ENCODE measurements around the gene TMEM156. TPM values are rescaled to one million over a fixed set of nuclear protein-coding genes. Genes with fewer than 3 reads are reported as not detected.
"Not testable (repeated sequence)": the region's sequence is repeated elsewhere in the genome, so short reads cannot be mapped to it uniquely, and the experiment has no call there.

Gene TMEM156
- total RNA-seq, 2 donors from 2014 or later = 25.6 to 30.2 TPM

DNA sequence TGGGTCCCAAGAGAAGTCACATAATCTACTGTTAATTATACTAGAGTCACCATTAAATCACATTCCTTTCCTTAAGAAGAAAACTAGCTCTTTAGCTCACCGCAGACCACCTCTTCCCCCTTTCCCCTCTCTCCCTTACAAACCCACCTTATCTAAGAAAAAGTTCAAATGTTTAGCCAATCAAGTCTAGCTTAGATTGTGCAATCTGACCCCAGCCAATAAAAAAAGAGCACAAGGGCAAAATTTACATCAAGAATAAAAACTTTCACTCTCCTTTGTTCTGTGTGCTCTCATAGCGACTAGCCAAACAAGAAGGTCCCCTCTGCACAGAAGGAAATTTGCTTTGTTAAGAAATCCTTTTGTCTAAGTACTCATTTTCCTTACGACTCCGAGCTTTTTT lies 76.3 kb downstream of the TMEM156 start:
- H3K4me3 Mint-ChIP-seq = no peak overlapping the region
- H3K4me1 Mint-ChIP-seq = peaks cover 4% of the 10 kb centered on the region
- H3K27ac Mint-ChIP-seq = no peak overlapping the region

DNA sequence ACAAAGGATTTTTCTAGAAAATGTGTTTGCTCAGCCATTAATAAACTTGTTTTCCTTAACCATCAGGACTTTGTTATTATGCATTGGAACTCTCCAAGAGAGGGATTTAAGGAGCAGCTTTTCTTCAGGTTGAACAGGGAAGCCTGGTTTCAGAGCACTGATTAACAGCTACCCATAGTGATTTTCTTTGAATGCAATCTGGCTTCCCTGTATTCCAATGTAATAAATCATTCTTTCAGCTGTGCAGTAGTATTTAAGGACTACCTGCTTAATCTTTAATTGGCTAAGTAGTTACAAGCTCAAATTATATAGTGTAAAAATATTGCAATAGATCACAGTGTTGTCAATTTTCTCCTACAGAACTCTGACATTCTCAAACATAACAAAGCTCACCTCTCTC lies 77.5 kb downstream of the TMEM156 start:
- Mint-ChIP-seq H3K27ac (no peak overlapping the region), H3K4me3 (no peak overlapping the region), H3K27me3 (no peaks in the 10 kb centered on the region), H3K4me1 (peaks cover 12% of the 10 kb centered on the region), H3K36me3 (ENCODE audit: low read depth) (peaks cover 2% of the 10 kb centered on the region)
- DNase-seq = no peak
- ATAC-seq = no peak
- peaks cover 4% of the 10 kb centered on the region for H3K9me3 ChIP-seq (ENCODE audit: control insufficient read depth, low read length, poor library complexity, severe bottlenecking)

More for the DNA sequence above, 76.3 kb downstream of the TMEM156 start:
- DNase-seq (no peak), ATAC-seq (no peak)
- H3K9me3 ChIP-seq (ENCODE audit: control insufficient read depth, low read length, poor library complexity, severe bottlenecking) = peaks cover 6% of the 10 kb centered on the region
- Mint-ChIP-seq H3K36me3 (ENCODE audit: low read depth) (peaks cover 2% of the 10 kb centered on the region), H3K27me3 (no peaks in the 10 kb centered on the region)

DNA sequence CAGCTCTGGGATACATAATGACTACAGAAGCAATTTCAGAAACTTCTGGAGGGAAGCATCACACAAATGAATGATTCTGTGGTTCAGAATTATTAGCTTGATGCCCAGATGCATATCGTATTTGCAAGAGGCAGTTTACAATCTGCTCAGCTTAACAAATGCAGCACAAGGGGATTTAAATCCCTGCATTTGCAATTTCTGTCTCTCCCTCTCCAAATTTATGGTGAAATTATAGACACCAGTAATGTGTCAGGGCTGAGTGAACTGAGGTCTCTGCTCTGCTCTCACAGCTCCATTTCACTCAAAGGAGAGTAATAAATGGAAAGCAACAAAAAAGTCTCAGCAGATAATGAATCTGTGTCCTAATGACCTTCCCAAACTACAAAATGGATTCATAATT lies 80.2 kb downstream of the TMEM156 start:
- no peaks in the 10 kb centered on the region for H3K27me3 Mint-ChIP-seq
- DNase-seq (no peak), ATAC-seq (no peak)
- no peak overlapping the region for H3K27ac Mint-ChIP-seq
- peaks cover 21% of the 10 kb centered on the region for H3K4me1 Mint-ChIP-seq
- peaks cover 2% of the 10 kb centered on the region for H3K36me3 Mint-ChIP-seq (ENCODE audit: low read depth)
- H3K9me3 ChIP-seq (ENCODE audit: control insufficient read depth, low read length, poor library complexity, severe bottlenecking) = no peaks in the 10 kb centered on the region
- H3K4me3 Mint-ChIP-seq = no peak overlapping the region

DNA sequence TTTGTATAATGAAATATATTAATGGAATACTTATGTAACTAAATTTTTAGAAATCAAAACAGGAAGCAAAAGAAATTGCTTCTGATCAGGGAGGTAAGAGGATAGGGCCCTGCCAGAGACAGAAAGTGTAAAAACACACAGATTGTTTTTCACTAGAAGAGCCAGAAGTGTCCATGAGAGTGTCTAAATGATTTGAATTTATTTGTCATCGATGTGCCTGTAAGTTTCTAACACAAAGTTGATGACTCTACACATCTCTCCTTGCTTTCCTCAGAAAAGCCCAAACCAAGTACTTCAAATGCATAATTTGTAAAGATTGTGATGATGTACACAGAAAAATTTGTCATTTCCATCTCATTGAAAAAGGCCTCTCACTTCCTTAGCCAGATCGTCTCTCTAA lies 80.6 kb downstream of the TMEM156 start:
- H3K27ac Mint-ChIP-seq = no peak overlapping the region
- no peak for ATAC-seq
- H3K36me3 Mint-ChIP-seq (ENCODE audit: low read depth) = peaks cover 2% of the 10 kb centered on the region
- no peaks in the 10 kb centered on the region for H3K27me3 Mint-ChIP-seq
- peaks cover 22% of the 10 kb centered on the region for H3K4me1 Mint-ChIP-seq
- H3K9me3 ChIP-seq (ENCODE audit: control insufficient read depth, low read length, poor library complexity, severe bottlenecking) = no peaks in the 10 kb centered on the region
- no peak overlapping the region for H3K4me3 Mint-ChIP-seq
- no peak for DNase-seq

DNA sequence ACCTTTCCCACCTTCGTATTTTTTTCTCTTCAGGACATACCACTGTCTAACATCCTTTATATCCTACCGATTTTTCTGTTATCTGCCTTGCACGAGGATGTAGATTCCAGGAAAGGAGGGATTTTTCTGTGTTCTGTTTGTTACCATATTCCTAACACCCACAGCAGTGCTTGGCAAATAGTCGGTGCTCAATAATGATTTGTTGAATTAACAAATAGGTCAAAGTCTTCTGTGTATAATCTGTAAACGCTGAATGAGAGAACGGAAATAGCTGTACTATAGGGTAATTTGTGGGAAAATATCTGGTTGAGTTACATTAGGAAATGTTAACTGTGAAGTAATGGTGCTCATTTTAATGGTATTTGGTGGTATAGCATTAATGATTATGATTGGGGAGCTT lies 81.5 kb downstream of the TMEM156 start:
- Mint-ChIP-seq H3K4me1 (peaks cover 22% of the 10 kb centered on the region), H3K27ac (peak overlapping the region; percentile 94)
- no peak for ATAC-seq

DNA sequence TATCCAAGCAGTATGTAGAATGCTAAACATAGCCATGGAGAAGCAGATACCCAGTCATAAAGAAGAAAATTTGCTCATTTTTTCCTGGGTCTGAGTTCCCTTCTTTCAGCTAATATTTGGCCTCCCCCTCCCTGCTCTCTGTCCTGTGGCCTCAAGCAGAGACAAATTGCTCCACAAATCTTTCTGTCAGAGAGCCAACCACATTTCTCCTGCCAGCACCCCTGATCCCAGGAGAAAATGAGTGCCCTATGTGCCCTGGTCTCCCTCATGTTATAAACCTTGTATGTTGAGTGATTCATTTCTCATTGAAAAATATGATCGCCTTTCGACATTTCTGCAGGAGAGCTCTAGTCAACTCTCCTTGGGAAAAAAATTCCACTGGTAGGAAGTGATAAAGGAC lies 82.0 kb downstream of the TMEM156 start:
- H3K27ac Mint-ChIP-seq = peak overlapping the region; percentile 94
- H3K27me3 Mint-ChIP-seq = no peaks in the 10 kb centered on the region
- no peak for DNase-seq
- no peaks in the 10 kb centered on the region for H3K9me3 ChIP-seq (ENCODE audit: control insufficient read depth, low read length, poor library complexity, severe bottlenecking)
- no peaks in the 10 kb centered on the region for H3K36me3 Mint-ChIP-seq (ENCODE audit: low read depth)
- no peak overlapping the region for H3K4me3 Mint-ChIP-seq
- peaks cover 22% of the 10 kb centered on the region for H3K4me1 Mint-ChIP-seq
- ATAC-seq = no peak

More for the DNA sequence above, 81.5 kb downstream of the TMEM156 start:
- peak overlapping the region; percentile 45 for H3K4me3 Mint-ChIP-seq
- H3K27me3 Mint-ChIP-seq = no peaks in the 10 kb centered on the region
- peaks cover 2% of the 10 kb centered on the region for H3K36me3 Mint-ChIP-seq (ENCODE audit: low read depth)
- H3K9me3 ChIP-seq (ENCODE audit: control insufficient read depth, low read length, poor library complexity, severe bottlenecking) = no peaks in the 10 kb centered on the region
- no peak for DNase-seq

DNA sequence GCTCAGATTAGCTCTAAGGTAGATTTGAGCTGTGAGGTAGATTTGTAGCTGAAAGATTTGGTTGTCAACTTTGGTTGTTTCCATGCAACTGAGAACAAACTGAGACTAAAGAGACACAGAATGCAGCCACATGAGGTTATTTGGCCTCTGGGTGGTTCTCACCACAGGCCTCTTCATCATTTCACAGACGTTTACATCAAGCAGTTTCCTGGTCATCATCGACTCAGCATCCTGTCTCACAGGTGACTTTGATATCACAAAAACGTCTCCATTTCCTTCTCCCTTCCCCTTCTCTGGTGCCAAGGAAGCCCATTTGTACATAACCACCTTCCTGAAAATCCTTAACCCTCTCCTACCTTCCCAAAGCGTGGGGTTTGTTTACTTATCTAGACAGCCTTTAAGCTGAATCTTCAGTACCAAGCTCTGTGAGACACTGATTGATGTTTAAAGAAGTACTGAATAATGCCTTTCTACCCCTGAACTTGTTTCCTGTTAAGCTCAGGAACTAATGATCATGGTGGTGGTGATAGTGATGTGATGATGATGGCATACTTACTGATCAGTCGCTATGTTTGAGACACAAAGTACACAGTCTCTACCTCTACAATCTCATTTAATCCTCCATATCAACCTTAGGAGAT lies 82.7 kb downstream of the TMEM156 start:
- peak overlapping the region; percentile 94 for H3K27ac Mint-ChIP-seq
- H3K27me3 Mint-ChIP-seq = no peaks in the 10 kb centered on the region
- peaks cover 22% of the 10 kb centered on the region for H3K4me1 Mint-ChIP-seq
- DNase-seq (peak in 2 of 3 donors; percentile 14 to 21), ATAC-seq (peak; percentile 94)
- no peaks in the 10 kb centered on the region for H3K9me3 ChIP-seq (ENCODE audit: control insufficient read depth, low read length, poor library complexity, severe bottlenecking)
- H3K4me3 Mint-ChIP-seq = peak overlapping the region; percentile 78
- no peaks in the 10 kb centered on the region for H3K36me3 Mint-ChIP-seq (ENCODE audit: low read depth)

DNA sequence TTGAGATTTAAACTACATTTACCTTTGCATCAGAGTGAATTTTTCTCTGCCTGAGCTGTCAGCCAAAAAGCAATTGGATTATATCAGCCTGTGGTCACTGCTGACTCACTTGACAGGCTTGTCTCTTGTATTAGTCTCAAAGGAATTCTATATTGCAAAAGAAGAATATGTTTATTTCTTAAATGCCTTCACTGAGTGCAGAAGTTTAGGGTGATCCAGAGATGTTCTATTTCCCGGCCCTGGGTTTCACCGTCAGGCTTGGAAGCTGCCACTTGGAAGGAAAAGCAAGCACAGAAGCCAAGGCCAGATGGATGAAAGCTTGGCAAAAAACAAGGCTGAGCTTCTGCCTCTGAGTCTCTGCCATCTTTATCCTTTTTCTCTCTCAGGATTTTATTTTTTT lies 83.7 kb downstream of the TMEM156 start:
- Mint-ChIP-seq H3K27ac (peak overlapping the region; percentile 94), H3K4me1 (peaks cover 22% of the 10 kb centered on the region), H3K27me3 (no peaks in the 10 kb centered on the region), H3K36me3 (ENCODE audit: low read depth) (no peaks in the 10 kb centered on the region), H3K4me3 (no peak overlapping the region)
- no peak for ATAC-seq
- no peaks in the 10 kb centered on the region for H3K9me3 ChIP-seq (ENCODE audit: control insufficient read depth, low read length, poor library complexity, severe bottlenecking)
- no peak for DNase-seq

DNA sequence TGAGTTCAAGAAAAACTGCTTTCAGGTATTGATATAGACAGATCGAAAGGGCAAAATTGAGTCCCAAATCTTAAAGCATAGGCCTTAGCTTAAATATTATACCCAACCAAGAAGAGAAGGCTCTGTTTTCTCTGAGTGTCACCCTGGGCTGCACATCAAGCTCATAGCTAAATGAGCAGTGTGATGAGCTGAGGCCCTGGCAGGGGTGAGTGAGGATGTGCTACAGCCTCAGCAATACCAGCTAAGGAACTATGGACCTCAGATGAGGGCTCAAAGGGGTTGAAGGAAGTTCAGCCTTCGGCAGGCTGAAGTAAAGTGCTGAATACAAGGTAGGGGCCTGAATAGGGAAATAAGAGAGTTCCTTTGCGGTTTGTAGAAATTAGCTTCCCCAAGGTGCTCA lies 85.3 kb downstream of the TMEM156 start:
- peak overlapping the region; percentile 61 for H3K27ac Mint-ChIP-seq

DNA sequence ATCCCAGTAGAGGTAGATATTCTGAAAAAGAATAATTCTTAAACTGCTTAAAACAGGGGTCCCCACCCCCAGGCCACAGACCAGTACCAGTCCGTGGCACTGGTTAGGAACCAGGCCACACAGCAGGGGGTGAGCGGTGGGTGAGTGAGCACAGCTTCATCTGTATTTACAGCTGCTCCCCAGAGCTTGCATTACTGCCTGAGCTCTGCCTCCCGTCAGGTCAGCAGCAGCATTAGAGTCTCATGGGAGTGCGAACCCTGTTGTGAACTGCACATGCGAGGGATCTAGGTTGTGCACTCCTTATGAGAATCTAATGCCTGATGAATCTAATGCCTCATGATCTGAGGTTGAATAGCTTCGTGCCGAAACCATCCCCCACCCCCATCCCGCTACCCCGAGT lies 87.8 kb downstream of the TMEM156 start:
- H3K4me1 Mint-ChIP-seq = peaks cover 16% of the 10 kb centered on the region
- ATAC-seq (no peak), DNase-seq (no peak)
- H3K4me3 Mint-ChIP-seq = no peak overlapping the region
- H3K9me3 ChIP-seq (ENCODE audit: control insufficient read depth, low read length, poor library complexity, severe bottlenecking) = no peaks in the 10 kb centered on the region
- H3K36me3 Mint-ChIP-seq (ENCODE audit: low read depth) = no peaks in the 10 kb centered on the region
- H3K27ac Mint-ChIP-seq = peak overlapping the region; percentile 45
- no peaks in the 10 kb centered on the region for H3K27me3 Mint-ChIP-seq

More for the DNA sequence above, 85.3 kb downstream of the TMEM156 start:
- Mint-ChIP-seq H3K27me3 (no peaks in the 10 kb centered on the region), H3K4me3 (no peak overlapping the region), H3K36me3 (ENCODE audit: low read depth) (no peaks in the 10 kb centered on the region), H3K4me1 (peaks cover 22% of the 10 kb centered on the region)
- DNase-seq (no peak), ATAC-seq (no peak)
- H3K9me3 ChIP-seq (ENCODE audit: control insufficient read depth, low read length, poor library complexity, severe bottlenecking) = no peaks in the 10 kb centered on the region

DNA sequence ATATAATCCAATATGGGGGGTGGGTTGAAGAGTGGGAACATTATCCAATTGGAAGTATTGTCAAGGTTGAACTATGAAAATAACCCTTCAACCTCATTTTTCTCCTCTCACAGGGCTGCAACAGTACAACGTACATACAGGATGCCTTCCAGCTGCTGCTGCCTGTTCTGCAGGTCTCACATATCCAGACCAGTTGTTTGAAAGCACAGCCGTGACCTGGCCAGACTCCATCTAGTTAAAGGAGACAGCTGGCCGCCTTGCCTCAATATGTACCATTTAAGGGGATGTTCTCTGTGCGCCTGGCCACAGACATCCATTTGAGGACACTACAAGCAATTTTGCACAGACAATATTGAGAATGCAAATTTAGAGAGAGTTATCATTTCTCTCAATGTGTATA lies 88.9 kb downstream of the TMEM156 start:
- DNase-seq (no peak), ATAC-seq (no peak)
- H3K27me3 Mint-ChIP-seq = no peaks in the 10 kb centered on the region
- H3K9me3 ChIP-seq (ENCODE audit: control insufficient read depth, low read length, poor library complexity, severe bottlenecking) = no peaks in the 10 kb centered on the region
- peaks cover 11% of the 10 kb centered on the region for H3K4me1 Mint-ChIP-seq
- no peak overlapping the region for H3K4me3 Mint-ChIP-seq
- no peak overlapping the region for H3K27ac Mint-ChIP-seq
- H3K36me3 Mint-ChIP-seq (ENCODE audit: low read depth) = no peaks in the 10 kb centered on the region

DNA sequence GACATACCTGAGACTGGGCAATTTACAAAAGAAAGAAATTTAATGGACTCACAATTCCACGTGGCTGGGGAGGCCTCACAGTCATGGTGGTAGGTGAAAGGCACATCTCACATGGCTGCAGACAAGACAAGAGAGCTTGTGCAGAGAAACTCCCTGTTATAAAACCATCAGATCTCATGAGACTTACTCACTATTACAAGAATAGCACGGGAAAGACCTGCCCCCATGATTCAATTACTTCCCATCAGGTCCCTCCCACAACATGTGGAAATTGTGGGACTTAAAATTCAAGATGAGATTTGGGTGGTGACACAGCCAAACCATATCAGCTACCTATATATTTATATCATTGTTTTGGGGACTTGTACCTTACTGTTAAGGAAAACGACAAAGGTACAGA lies 90.3 kb downstream of the TMEM156 start:
- not testable (repeated sequence) for DNase-seq; H3K27me3 Mint-ChIP-seq; H3K4me1 Mint-ChIP-seq; ATAC-seq; H3K27ac Mint-ChIP-seq; H3K4me3 Mint-ChIP-seq; H3K9me3 ChIP-seq (ENCODE audit: control insufficient read depth, low read length, poor library complexity, severe bottlenecking); H3K36me3 Mint-ChIP-seq (ENCODE audit: low read depth)

DNA sequence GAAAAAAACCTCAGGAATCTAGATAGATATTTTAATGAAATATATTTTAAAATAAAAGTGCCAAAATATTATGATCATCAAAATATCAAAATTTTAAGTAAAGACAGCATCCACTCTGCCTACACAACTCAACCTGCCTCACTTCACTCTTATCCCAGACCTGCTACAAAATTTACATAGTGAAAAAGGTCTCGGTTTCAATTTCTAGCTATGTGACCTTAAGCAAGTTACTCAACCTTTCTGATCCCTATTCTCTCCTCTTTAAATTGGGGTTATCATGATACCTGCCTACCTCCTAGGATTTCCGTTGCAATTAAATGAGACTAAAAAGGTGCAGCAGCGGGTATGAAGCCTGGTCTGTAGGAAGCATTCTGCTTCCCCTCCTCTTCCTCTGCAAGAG lies 91.7 kb downstream of the TMEM156 start:
- peaks cover 2% of the 10 kb centered on the region for H3K36me3 Mint-ChIP-seq (ENCODE audit: low read depth)
- no peak overlapping the region for H3K27ac Mint-ChIP-seq
- H3K4me1 Mint-ChIP-seq = peaks cover 7% of the 10 kb centered on the region
- DNase-seq (no peak), ATAC-seq (no peak)
- H3K27me3 Mint-ChIP-seq = no peaks in the 10 kb centered on the region
- H3K4me3 Mint-ChIP-seq = no peak overlapping the region
- H3K9me3 ChIP-seq (ENCODE audit: control insufficient read depth, low read length, poor library complexity, severe bottlenecking) = no peaks in the 10 kb centered on the region

DNA sequence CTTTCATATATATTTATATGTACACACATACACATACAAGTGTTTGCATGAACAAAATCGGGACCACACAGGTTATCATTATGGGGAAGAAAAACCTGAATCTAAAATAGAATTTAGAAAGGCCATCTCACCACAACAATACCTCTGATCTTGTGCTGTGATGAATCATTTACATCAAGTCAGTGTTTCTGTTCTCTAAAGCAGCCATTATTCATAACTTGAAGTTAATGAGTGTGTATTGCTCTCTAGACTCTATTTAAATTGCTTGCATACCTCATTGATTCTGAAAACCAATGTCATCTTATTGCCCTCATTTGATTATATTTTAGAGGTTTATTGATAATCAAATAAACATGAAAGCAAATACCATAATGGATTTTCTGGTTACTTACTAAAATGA lies 93.0 kb downstream of the TMEM156 start:
- no peak overlapping the region for H3K4me3 Mint-ChIP-seq
- H3K9me3 ChIP-seq (ENCODE audit: control insufficient read depth, low read length, poor library complexity, severe bottlenecking) = no peaks in the 10 kb centered on the region
- peaks cover 7% of the 10 kb centered on the region for H3K4me1 Mint-ChIP-seq
- no peak overlapping the region for H3K27ac Mint-ChIP-seq
- ATAC-seq (no peak), DNase-seq (no peak)
- peaks cover 2% of the 10 kb centered on the region for H3K36me3 Mint-ChIP-seq (ENCODE audit: low read depth)
- no peaks in the 10 kb centered on the region for H3K27me3 Mint-ChIP-seq

Data from T-helper 17 cell (primary cell).